DOHH2 (cell line): ENCODE data around the gene CAPS.

Experiments used
- H3F3A ChIP-seq: fragments of 200-600 bp; sonication (generic), shearing (Covaris generic); 2 replicates; pipeline ENCODE4 v1.6.0; 2016; ENCODE audit warnings: antibody characterized with exemption, mild to moderate bottlenecking; ENCODE audit not compliant: control insufficient read depth, insufficient read depth
- H3K27ac ChIP-seq: fragments of 200-600 bp; sonication (generic); 2 replicates; pipeline ENCODE4 v1.5.1; 2014; ENCODE audit warnings: low read depth, mild to moderate bottlenecking, low read length, moderate library complexity
- H3K27me3 ChIP-seq: fragments of 200-600 bp; sonication (generic); 2 replicates; pipeline ENCODE4 v1.6.1; 2014; ENCODE audit warnings: mild to moderate bottlenecking, low read length, mixed read lengths; ENCODE audit not compliant: control insufficient read depth
- H3K36me3 ChIP-seq: fragments of 200-600 bp; sonication (generic); 2 replicates; pipeline ENCODE4 v1.6.1; 2014; ENCODE audit warnings: mild to moderate bottlenecking, low read length, moderate library complexity, mixed read lengths; ENCODE audit not compliant: control insufficient read depth
- H3K4me1 ChIP-seq: fragments of 200-600 bp; sonication (generic); 2 replicates; pipeline ENCODE4 v1.6.1; 2014; ENCODE audit warnings: mild to moderate bottlenecking, low read length, mixed read lengths; ENCODE audit not compliant: control insufficient read depth
- H3K4me2 ChIP-seq: fragments of 200-600 bp; sonication (generic); 2 replicates; pipeline ENCODE4 v1.6.0; 2014; ENCODE audit warnings: mild to moderate bottlenecking, low read length, moderate library complexity
- H3K4me3 ChIP-seq: fragments of 200-600 bp; sonication (generic); 2 replicates; pipeline ENCODE4 v1.5.1; 2014; ENCODE audit warnings: mild to moderate bottlenecking, low read length, mixed read lengths
- H3K79me2 ChIP-seq: fragments of 200-600 bp; sonication (generic); 2 replicates; pipeline ENCODE4 v1.6.1; 2014; ENCODE audit warnings: mild to moderate bottlenecking, low read length, mixed read lengths; ENCODE audit not compliant: control insufficient read depth
- H3K9me2 ChIP-seq: fragments of 200-600 bp; sonication (generic); replicated peaks from 2 replicates; pipeline ENCODE4 v1.6.1; 2014; ENCODE audit warnings: mild to moderate bottlenecking, low read length, mixed read lengths; ENCODE audit not compliant: control insufficient read depth
- H3K9me3 ChIP-seq: fragments of 200-600 bp; sonication (generic); 2 replicates; pipeline ENCODE4 v1.6.1; 2014; ENCODE audit warnings: antibody characterized with exemption, low read length, mixed read lengths; ENCODE audit not compliant: control insufficient read depth, insufficient read depth
- H4K20me1 ChIP-seq: fragments of 200-600 bp; sonication (generic); 2 replicates; pipeline ENCODE4 v1.6.0; 2014; ENCODE audit warnings: low read depth, mild to moderate bottlenecking, antibody characterized with exemption, low read length, moderate library complexity; ENCODE audit not compliant: control insufficient read depth, insufficient read depth
- EZH2phosphoT487 ChIP-seq: fragments of 200-600 bp; sonication (generic); IDR thresholded peaks from 2 replicates; pipeline ENCODE4 v1.6.1; 2017; ENCODE audit warnings: borderline replicate concordance, mild to moderate bottlenecking, antibody characterized with exemption, low read length, moderate library complexity, mixed read lengths
- TF ChIP-seq, protein P1 (sequence below): fragments of 200-600 bp; sonication (generic); IDR thresholded peaks from one replicate; pipeline ENCODE4 v1.5.1; 2014; ENCODE audit warnings: antibody characterized with exemption, mild to moderate bottlenecking, low read depth, low read length; ENCODE audit not compliant: poor library complexity, severe bottlenecking

Gene CAPS

DNA sequence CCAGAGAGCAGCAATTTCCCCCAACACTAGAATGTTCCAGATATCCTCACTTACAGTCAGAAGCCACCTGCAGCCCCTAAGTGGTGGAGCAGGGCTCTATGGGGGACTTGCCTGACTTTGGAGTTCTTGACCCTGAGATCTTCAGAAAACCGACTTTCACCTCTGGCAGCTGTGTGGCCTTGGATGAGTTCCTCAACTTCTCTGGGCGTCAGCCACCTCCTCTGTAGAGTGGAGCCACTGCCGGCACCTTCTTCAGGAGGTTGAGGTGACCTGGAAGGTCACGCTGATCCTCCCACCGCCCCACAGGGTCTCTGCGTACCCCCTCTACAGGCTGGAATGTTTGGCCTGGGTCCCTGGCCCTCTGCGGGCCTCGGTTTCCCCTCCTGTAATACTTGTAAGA is 36.6 kb upstream of the CAPS start:
- H3K27me3 ChIP-seq, result no peaks in the 10 kb centered on the region
- no peak overlapping the region for H3K4me2 ChIP-seq
- no peak overlapping the region for H3K4me3 ChIP-seq
- H3K36me3 ChIP-seq, result no peaks in the 10 kb centered on the region
- TF ChIP-seq, protein P1, sequence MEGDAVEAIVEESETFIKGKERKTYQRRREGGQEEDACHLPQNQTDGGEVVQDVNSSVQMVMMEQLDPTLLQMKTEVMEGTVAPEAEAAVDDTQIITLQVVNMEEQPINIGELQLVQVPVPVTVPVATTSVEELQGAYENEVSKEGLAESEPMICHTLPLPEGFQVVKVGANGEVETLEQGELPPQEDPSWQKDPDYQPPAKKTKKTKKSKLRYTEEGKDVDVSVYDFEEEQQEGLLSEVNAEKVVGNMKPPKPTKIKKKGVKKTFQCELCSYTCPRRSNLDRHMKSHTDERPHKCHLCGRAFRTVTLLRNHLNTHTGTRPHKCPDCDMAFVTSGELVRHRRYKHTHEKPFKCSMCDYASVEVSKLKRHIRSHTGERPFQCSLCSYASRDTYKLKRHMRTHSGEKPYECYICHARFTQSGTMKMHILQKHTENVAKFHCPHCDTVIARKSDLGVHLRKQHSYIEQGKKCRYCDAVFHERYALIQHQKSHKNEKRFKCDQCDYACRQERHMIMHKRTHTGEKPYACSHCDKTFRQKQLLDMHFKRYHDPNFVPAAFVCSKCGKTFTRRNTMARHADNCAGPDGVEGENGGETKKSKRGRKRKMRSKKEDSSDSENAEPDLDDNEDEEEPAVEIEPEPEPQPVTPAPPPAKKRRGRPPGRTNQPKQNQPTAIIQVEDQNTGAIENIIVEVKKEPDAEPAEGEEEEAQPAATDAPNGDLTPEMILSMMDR, result no peak
- no peak for TF ChIP-seq EZH2phosphoT487
- H3K4me1 ChIP-seq, result no peaks in the 10 kb centered on the region
- no peaks in the 10 kb centered on the region for H3K9me2 ChIP-seq
- H3K27ac ChIP-seq, result no peak overlapping the region
- H3F3A ChIP-seq, result no peaks in the 10 kb centered on the region
- H3K79me2 ChIP-seq, result no peaks in the 10 kb centered on the region
- no peaks in the 10 kb centered on the region for H3K9me3 ChIP-seq
- no peaks in the 10 kb centered on the region for H4K20me1 ChIP-seq

- H3K4me1 ChIP-seq, result no peaks in the 10 kb centered on the region
Observed at GRCh38 chr19:5877882-5878281, 36.2 kb upstream of the CAPS start.

GRCh38 chr19:5880196-5880595 is 33.9 kb upstream of the CAPS start:
- TF ChIP-seq, protein P1, result no peak
- TF ChIP-seq EZH2phosphoT487, result no peak
- no peaks in the 10 kb centered on the region for H3K27me3 ChIP-seq
- no peaks in the 10 kb centered on the region for H3K79me2 ChIP-seq
- H3K27ac ChIP-seq, result no peak overlapping the region
- H3K4me2 ChIP-seq, result no peak overlapping the region
- H3K36me3 ChIP-seq, result no peaks in the 10 kb centered on the region
- H3K9me2 ChIP-seq, result no peaks in the 10 kb centered on the region
- H3K4me1 ChIP-seq, result no peaks in the 10 kb centered on the region
- H3K4me3 ChIP-seq, result no peak overlapping the region
- H4K20me1 ChIP-seq, result no peaks in the 10 kb centered on the region
- H3K9me3 ChIP-seq, result no peaks in the 10 kb centered on the region
- no peaks in the 10 kb centered on the region for H3F3A ChIP-seq

More at GRCh38 chr19:5877882-5878281, 36.2 kb upstream of the CAPS start:
- Histone ChIP-seq H3K4me2 (no peak overlapping the region), H3K9me2 (no peaks in the 10 kb centered on the region), H3K9me3 (no peaks in the 10 kb centered on the region), H3K27me3 (no peaks in the 10 kb centered on the region), H3K79me2 (no peaks in the 10 kb centered on the region), H3K36me3 (no peaks in the 10 kb centered on the region), H3F3A (no peaks in the 10 kb centered on the region), H3K4me3 (no peak overlapping the region), H3K27ac (no peak overlapping the region), H4K20me1 (no peaks in the 10 kb centered on the region)
- TF ChIP-seq, protein P1, result no peak
- no peak for TF ChIP-seq EZH2phosphoT487
